Measurements from ENCODE around the gene TMPRSS15. TPM values are rescaled to one million over a fixed set of nuclear protein-coding genes. Genes with fewer than 3 reads are reported as not detected.

The TMPRSS15 gene
- total and polyA plus RNA-seq, 9 of the 15 experiments (the other 6 are each of a cell fraction or from before 2014, with no cell fraction given): 0.03 to 0.11 (median 0.04) TPM; not detected in 4

- Histone ChIP-seq H4K20me1 (replicated peaks; ENCODE audit: control insufficient read depth, insufficient read depth, low read length) (no peaks in the 10 kb centered on the region), H3K9me3 (replicated peaks; ENCODE audit: control insufficient read depth, insufficient read depth, low read depth, low read length) (no peaks in the 10 kb centered on the region), H3K4me3 (no peak within 1 kb of the TSS), H3K27ac (ENCODE audit: extremely low read depth, low read depth, low read length) (no peak within 1 kb of the TSS), H3K4me1 (replicated peaks in 1 of 2; ENCODE audit: control insufficient read depth in 2 of 2, insufficient read depth in 2 of 2, low read length in 2 of 2) (no peaks in the 10 kb centered on the region), H3K36me3 (ENCODE audit: control insufficient read depth, insufficient read depth, low read length) (no peaks in the 10 kb centered on the region), H3K4me2 (ENCODE audit: insufficient read depth, low read length) (no peak within 1 kb of the TSS), H3K79me2 (ENCODE audit: control insufficient read depth, insufficient read depth, low read length) (no peaks in the 10 kb centered on the region), H2AFZ (ENCODE audit: low read depth, low read length) (no peak within 1 kb of the TSS), H3K9me1 (ENCODE audit: control insufficient read depth, insufficient read depth, low read length) (no peaks in the 10 kb centered on the region), H3K9ac (ENCODE audit: insufficient read depth in 1 of 2, low read depth in 2 of 2, low read length in 2 of 2) (no peak within 1 kb of the TSS), H3K27me3 (ENCODE audit: control insufficient read depth in 2 of 2, insufficient read depth in 2 of 2, low read length in 2 of 2) (no peaks in the 10 kb centered on the region)
- ChIA-PET CTCF (ENCODE audit: low intra/inter-chr PET ratio) (no interaction called here), POLR2A (interaction anchor here (0.7 kb wide), 1 partner anchor 34 kb away, joined by 3 read pairs; no protein-coding TSS in a partner anchor)
- DNase-seq (ENCODE audit: extremely low read depth in 1 of 4, low spot score in 3 of 4): no peak
- TF ChIP-seq CTCFL (IDR thresholded peaks at IDR 0.05; ENCODE audit: borderline replicate concordance, insufficient read depth, low read depth, low read length, poor library complexity, severe bottlenecking) (no peak), RBM15 (IDR thresholded peaks at IDR 0.05; ENCODE audit: insufficient read depth, low read length) (no peak), ZNF707 (CRISPR knock-in tag; conservative IDR thresholded peaks at IDR 0.05) (no peak), PTTG1 (tag; IDR thresholded peaks at IDR 0.05; ENCODE audit: low read depth) (no peak), TCF15 (CRISPR knock-in tag; IDR thresholded peaks at IDR 0.05) (no peak), SMARCA4 (IDR thresholded peaks at IDR 0.05) (no peak), RHOXF2B (CRISPR knock-in tag; conservative IDR thresholded peaks at IDR 0.05) (no peak), RBM22 (IDR thresholded peaks at IDR 0.05; ENCODE audit: low read depth, low read length, poor library complexity, severe bottlenecking) (no peak)
- TF ChIP-seq, protein P1, sequence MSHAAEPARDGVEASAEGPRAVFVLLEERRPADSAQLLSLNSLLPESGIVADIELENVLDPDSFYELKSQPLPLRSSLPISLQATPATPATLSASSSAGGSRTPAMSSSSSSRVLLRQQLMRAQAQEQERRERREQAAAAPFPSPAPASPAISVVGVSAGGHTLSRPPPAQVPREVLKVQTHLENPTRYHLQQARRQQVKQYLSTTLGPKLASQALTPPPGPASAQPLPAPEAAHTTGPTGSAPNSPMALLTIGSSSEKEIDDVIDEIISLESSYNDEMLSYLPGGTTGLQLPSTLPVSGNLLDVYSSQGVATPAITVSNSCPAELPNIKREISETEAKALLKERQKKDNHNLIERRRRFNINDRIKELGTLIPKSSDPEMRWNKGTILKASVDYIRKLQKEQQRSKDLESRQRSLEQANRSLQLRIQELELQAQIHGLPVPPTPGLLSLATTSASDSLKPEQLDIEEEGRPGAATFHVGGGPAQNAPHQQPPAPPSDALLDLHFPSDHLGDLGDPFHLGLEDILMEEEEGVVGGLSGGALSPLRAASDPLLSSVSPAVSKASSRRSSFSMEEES (CRISPR knock-in tag; IDR thresholded peaks at IDR 0.05): no peak
- TF ChIP-seq, protein P2, sequence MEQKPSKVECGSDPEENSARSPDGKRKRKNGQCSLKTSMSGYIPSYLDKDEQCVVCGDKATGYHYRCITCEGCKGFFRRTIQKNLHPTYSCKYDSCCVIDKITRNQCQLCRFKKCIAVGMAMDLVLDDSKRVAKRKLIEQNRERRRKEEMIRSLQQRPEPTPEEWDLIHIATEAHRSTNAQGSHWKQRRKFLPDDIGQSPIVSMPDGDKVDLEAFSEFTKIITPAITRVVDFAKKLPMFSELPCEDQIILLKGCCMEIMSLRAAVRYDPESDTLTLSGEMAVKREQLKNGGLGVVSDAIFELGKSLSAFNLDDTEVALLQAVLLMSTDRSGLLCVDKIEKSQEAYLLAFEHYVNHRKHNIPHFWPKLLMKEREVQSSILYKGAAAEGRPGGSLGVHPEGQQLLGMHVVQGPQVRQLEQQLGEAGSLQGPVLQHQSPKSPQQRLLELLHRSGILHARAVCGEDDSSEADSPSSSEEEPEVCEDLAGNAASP (IDR thresholded peaks at IDR 0.05): no peak
- in situ Hi-C loops (cut with MboI): no loop called here
- BruUV-seq (replicated peaks): no TSS peak
- FAIRE-seq: no peak
- ATAC-seq: no peak
- 14% methylated on average over 46 of the region's 72 CpGs for WGBS (ENCODE audit: insufficient coverage, low coverage, missing lambda C conversion rate)
- intact Hi-C loops (cut with micrococcal nuclease): no loop called here
Measured at GRCh38 chr21:18244671-18245463, 158.7 kb downstream of the TMPRSS15 start, which contains the start of gene CHODL. Gene CHODL, plus strand, starts transcription at chr21:18244833. Its CDS starts 391 bp downstream, at chr21:18245224.

All from K562 (cell line).